PC-9 (cell line): ENCODE measurements around the gene HDGFL3. TPM values are rescaled to one million over a fixed set of nuclear protein-coding genes. Genes with fewer than 3 reads are reported as not detected.

Source experiments
- BruUV-seq: library from RNA; stranded (reverse); fragments of 400-500 nt; replicated peaks from 2 replicates; lab custom pipeline; 2021; lab: Mats Ljungman, UMichigan
- CTCF ChIA-PET: fragments of 300-600 bp; sonication (Branson Sonifier 250); formaldehyde crosslinking; loops from one replicate; lab custom pipeline; 2022; ENCODE audit warnings: antibody characterized with exemption; lab: Charles Lee
- POLR2A ChIA-PET: fragments of 300-600 bp; sonication (Branson Sonifier 250); formaldehyde crosslinking; loops from one replicate; lab custom pipeline; 2022; ENCODE audit warnings: antibody characterized with exemption; ENCODE audit not compliant: unreplicated experiment; lab: Charles Lee
- DNase-seq, 2 experiments: peaks; one replicate each; pipeline versions ENCODE4 v3.0.0 to v3.0.0-alpha.2; 2015 to 2022; ENCODE audit warnings: mixed read lengths in 1 of 2
- H2AFZ ChIP-seq: fragments of 200-600 bp; sonication (generic); 2 replicates; pipeline ENCODE4 v1.8.1; 2017; ENCODE audit warnings: antibody characterized with exemption
- H3F3A ChIP-seq: fragments of 200-600 bp; sonication (generic); 2 replicates; pipeline ENCODE4 v1.8.1; 2017; ENCODE audit warnings: antibody characterized with exemption, mild to moderate bottlenecking, low read depth; ENCODE audit not compliant: insufficient read depth
- H3K27ac ChIP-seq: fragments of 200-600 bp; sonication (generic); 2 replicates; pipeline ENCODE4 v1.6.1; 2016; ENCODE audit warnings: mixed run types
- H3K27me3 ChIP-seq: fragments of 200-600 bp; sonication (generic); 2 replicates; pipeline ENCODE4 v1.6.1; 2016; ENCODE audit warnings: low read depth, mixed run types; ENCODE audit not compliant: insufficient read depth
- H3K36me3 ChIP-seq: fragments of 200-600 bp; sonication (generic); 2 replicates; pipeline ENCODE4 v1.6.1; 2016; ENCODE audit warnings: low read depth, mixed run types
- H3K4me1 ChIP-seq: fragments of 200-600 bp; sonication (generic); replicated peaks from 2 replicates; pipeline ENCODE4 v1.6.1; 2016; ENCODE audit warnings: mixed run types; ENCODE audit not compliant: insufficient read depth
- H3K4me2 ChIP-seq: fragments of 200-600 bp; sonication (generic); 2 replicates; pipeline ENCODE4 v1.6.1; 2017; ENCODE audit warnings: mixed run types
- H3K4me3 ChIP-seq: fragments of 200-600 bp; sonication (generic); 2 replicates; pipeline ENCODE4 v1.6.1; 2016; ENCODE audit warnings: mixed run types
- H3K79me2 ChIP-seq: fragments of 200-600 bp; sonication (generic); 2 replicates; pipeline ENCODE4 v1.6.1; 2017; ENCODE audit warnings: low read depth, mixed run types
- H3K9me2 ChIP-seq: fragments of 200-600 bp; sonication (generic); 2 replicates; pipeline ENCODE4 v1.8.1; 2017; ENCODE audit warnings: mild to moderate bottlenecking; ENCODE audit not compliant: insufficient read depth
- H3K9me3 ChIP-seq: fragments of 200-600 bp; sonication (generic); 2 replicates; pipeline ENCODE4 v1.8.1; 2016; ENCODE audit warnings: low read depth; ENCODE audit not compliant: insufficient read depth
- H4K20me1 ChIP-seq: fragments of 200-600 bp; sonication (generic); 2 replicates; pipeline ENCODE4 v1.8.1; 2017; ENCODE audit not compliant: insufficient read depth
- EZH2 ChIP-seq: fragments of 200-600 bp; sonication (generic); IDR thresholded peaks from 2 replicates; pipeline ENCODE4 v1.8.0; 2017; ENCODE audit warnings: antibody characterized with exemption, low read depth
- intact Hi-C: fragments of 100-400 bp; cut with micrococcal nuclease; formaldehyde crosslinking; loops from one replicate; pipeline ENCODE4 v1.10.0; 2022; ENCODE audit not compliant: unreplicated experiment
- total RNA-seq: library from RNA; stranded (reverse); gene quantifications from 2 replicates; pipeline ENCODE4 v1.2.3, GENCODE V29; 2021
- TF ChIP-seq, protein P1 (sequence below): fragments of 200-600 bp; sonication (generic); conservative IDR thresholded peaks from 2 replicates; pipeline ENCODE4 v1.6.1; 2017; ENCODE audit warnings: mixed run types, antibody characterized with exemption, mild to moderate bottlenecking, moderate library complexity

HDGFL3 gene
- total RNA-seq, 1 experiment from 2014 or later = 10.1 TPM

DNA sequence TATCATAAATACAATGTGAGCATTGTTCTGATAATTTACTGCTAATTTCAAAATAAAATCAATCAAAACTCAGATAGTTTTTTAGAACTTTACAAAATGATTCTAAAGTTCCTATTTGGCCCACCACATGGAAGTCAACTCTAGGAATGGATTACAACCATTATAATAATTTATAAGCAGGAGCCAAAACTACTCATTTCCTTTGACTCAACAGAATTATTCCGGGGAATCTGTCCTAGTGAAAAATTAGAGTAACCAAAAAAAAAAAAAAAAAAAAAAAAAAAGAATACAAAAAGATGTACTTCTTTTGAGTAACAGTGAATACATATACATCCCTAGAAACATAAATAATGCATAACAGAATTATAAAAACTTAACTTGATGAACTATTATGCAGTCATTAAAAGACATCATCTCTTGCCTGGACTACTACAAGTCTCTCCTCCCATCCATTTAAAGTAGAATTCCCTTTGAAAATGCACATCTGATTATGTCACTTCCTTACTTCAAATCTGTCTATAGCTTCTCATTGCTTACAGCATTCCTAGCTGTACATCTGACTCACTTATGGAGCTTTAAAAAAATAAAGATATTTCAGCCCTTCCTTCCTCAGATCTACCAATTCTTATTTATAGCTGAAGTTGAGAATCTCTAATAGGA is 43.4 kb downstream of the HDGFL3 start:
- no peak overlapping the region for H3K4me2 ChIP-seq
- BruUV-seq = no TSS peak
- no peak for DNase-seq
- H3K27ac ChIP-seq = no peak overlapping the region
- no peaks in the 10 kb centered on the region for H3K9me2 ChIP-seq
- peaks cover 15% of the 10 kb centered on the region; the same call in 1 of the 2 replicates for H3K79me2 ChIP-seq
- no peak for TF ChIP-seq EZH2
- TF ChIP-seq, protein P1, sequence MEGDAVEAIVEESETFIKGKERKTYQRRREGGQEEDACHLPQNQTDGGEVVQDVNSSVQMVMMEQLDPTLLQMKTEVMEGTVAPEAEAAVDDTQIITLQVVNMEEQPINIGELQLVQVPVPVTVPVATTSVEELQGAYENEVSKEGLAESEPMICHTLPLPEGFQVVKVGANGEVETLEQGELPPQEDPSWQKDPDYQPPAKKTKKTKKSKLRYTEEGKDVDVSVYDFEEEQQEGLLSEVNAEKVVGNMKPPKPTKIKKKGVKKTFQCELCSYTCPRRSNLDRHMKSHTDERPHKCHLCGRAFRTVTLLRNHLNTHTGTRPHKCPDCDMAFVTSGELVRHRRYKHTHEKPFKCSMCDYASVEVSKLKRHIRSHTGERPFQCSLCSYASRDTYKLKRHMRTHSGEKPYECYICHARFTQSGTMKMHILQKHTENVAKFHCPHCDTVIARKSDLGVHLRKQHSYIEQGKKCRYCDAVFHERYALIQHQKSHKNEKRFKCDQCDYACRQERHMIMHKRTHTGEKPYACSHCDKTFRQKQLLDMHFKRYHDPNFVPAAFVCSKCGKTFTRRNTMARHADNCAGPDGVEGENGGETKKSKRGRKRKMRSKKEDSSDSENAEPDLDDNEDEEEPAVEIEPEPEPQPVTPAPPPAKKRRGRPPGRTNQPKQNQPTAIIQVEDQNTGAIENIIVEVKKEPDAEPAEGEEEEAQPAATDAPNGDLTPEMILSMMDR = no peak
- no peaks in the 10 kb centered on the region for H3K9me3 ChIP-seq
- H3K27me3 ChIP-seq = no peaks in the 10 kb centered on the region
- H3F3A ChIP-seq = peaks cover 6% of the 10 kb centered on the region; the same call in 1 of the 2 replicates
- ChIA-PET CTCF (interaction anchor here (0.6 kb wide), 1 partner anchor 274 kb away, joined by 12 read pairs; no protein-coding TSS in a partner anchor), POLR2A (no interaction called here)
- no peak overlapping the region for H3K4me3 ChIP-seq
- H3K4me1 ChIP-seq = 0 out of 2 replicates have a peak, but pooled peaks cover 5% of the 10 kb centered on the region
- intact Hi-C loops = no loop called here
- no peak overlapping the region for H2AFZ ChIP-seq
- H3K36me3 ChIP-seq = peaks cover 8% of the 10 kb centered on the region; the same call in 1 of the 2 replicates
- H4K20me1 ChIP-seq = no peaks in the 10 kb centered on the region

DNA sequence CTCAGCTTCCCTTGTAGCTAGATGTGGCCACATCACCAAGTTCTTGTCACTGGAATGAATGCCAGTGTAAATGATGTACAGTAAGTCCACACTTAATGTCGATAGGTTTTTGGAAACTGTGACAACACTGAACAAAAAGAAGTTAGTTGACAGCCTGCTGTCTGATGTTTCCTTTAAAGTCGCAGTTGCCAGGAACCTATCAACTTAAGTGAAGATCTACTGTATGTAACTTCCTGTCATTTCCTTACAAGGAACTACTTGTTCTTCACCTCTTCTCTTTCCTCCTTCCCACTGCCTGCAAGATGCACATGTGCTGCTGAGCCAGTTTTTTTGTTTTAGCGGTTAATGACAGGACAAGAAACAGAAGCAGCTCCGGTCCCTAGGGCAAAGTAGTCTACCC is 44.6 kb downstream of the HDGFL3 start:
- DNase-seq = no peak
- peaks cover 8% of the 10 kb centered on the region; the same call in 1 of the 2 replicates for H3K36me3 ChIP-seq
- no TSS peak for BruUV-seq
- H3K4me1 ChIP-seq = 0 out of 2 replicates have a peak, but pooled peaks cover 3% of the 10 kb centered on the region
- no peak overlapping the region for H3K4me2 ChIP-seq
- H3K9me3 ChIP-seq = no peaks in the 10 kb centered on the region
- no peak overlapping the region for H2AFZ ChIP-seq
- TF ChIP-seq, protein P1 = no peak
- TF ChIP-seq EZH2 = no peak
- no peak overlapping the region for H3K4me3 ChIP-seq
- H3K27ac ChIP-seq = no peak overlapping the region
- peaks cover 6% of the 10 kb centered on the region; the same call in 1 of the 2 replicates for H3K79me2 ChIP-seq
- POLR2A ChIA-PET = no interaction called here
- no peaks in the 10 kb centered on the region for H3K27me3 ChIP-seq
- H3K9me2 ChIP-seq = no peaks in the 10 kb centered on the region
- intact Hi-C loops = no loop called here
- H4K20me1 ChIP-seq = no peaks in the 10 kb centered on the region
- H3F3A ChIP-seq = no peaks in the 10 kb centered on the region
- CTCF ChIA-PET = no interaction called here

DNA sequence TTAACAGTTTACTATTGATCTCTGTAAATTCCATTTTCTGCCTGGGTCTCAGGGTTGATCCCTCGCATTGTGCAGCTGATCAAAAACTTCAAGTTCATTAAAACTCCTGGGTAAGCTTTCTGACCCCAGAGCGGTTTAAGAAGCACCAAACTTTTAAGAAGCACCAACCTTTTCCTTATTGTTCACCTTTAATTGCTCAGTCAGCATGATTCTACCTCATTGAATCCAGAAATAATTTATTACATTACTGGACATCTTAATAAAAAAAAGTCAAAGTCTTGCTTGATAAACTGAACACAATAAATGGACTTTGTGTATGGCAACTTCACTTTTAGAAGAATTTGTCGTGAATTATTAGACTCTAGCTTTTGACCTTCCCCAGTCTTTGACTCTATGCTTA is 46.9 kb downstream of the HDGFL3 start:
- Histone ChIP-seq H3K36me3 (peaks cover 15% of the 10 kb centered on the region; the same call in 1 of the 2 replicates), H3K4me3 (no peak overlapping the region), H3K9me3 (no peaks in the 10 kb centered on the region), H3F3A (no peaks in the 10 kb centered on the region), H3K79me2 (no peaks in the 10 kb centered on the region), H3K4me1 (no peaks in the 10 kb centered on the region), H3K27ac (no peak overlapping the region), H3K4me2 (no peak overlapping the region), H3K9me2 (no peaks in the 10 kb centered on the region), H2AFZ (no peak overlapping the region), H4K20me1 (no peaks in the 10 kb centered on the region), H3K27me3 (no peaks in the 10 kb centered on the region)
- intact Hi-C loops = no loop called here
- BruUV-seq = no TSS peak
- no peak for DNase-seq
- CTCF ChIA-PET = no interaction called here
- POLR2A ChIA-PET = interaction anchor here (0.6 kb wide), 1 partner anchor 8 kb away, joined by 5 read pairs; no protein-coding TSS in a partner anchor
- no peak for TF ChIP-seq EZH2
- TF ChIP-seq, protein P1 = no peak
